BE2C (cell line): ENCODE data around the gene F11R.

Source experiments
- DNase-seq: peaks from one replicate; pipeline ENCODE4 v3.0.0-alpha.2; 2020
- H3K27me3 ChIP-seq: fragments of 250-450 bp; sonication (Bioruptor Pico); 2 replicates; pipeline ENCODE4 v1.5.1; 2020; ENCODE audit warnings: mild to moderate bottlenecking
- H3K36me3 ChIP-seq: fragments of 250-450 bp; sonication (Bioruptor Pico); 2 replicates; pipeline ENCODE4 v1.5.1; 2020; ENCODE audit warnings: mild to moderate bottlenecking
- H3K4me1 ChIP-seq: fragments of 250-450 bp; sonication (Bioruptor Pico); 2 replicates; pipeline ENCODE4 v1.5.1; 2020
- H3K4me3 ChIP-seq: 2 replicates; pipeline ENCODE4 v1.5.1; 2011; ENCODE audit warnings: low read depth, low read length
- H3K9me3 ChIP-seq: fragments of 250-450 bp; sonication (Bioruptor Pico); 2 replicates; pipeline ENCODE4 v1.5.1; 2020
- CTCF ChIP-seq: IDR thresholded peaks from 2 replicates; pipeline ENCODE4 v1.5.1; 2012; ENCODE audit warnings: mild to moderate bottlenecking, low read depth, low read length

F11R gene

GRCh38 chr1:161061419-161061818 is 40.5 kb upstream of the F11R start:
- Histone ChIP-seq H3K36me3 (no peaks in the 10 kb centered on the region), H3K27me3 (peaks cover 17% of the 10 kb centered on the region), H3K4me3 (no peak overlapping the region), H3K9me3 (no peaks in the 10 kb centered on the region), H3K4me1 (no peaks in the 10 kb centered on the region)
- no peak for TF ChIP-seq CTCF
- DNase-seq = no peak

- Histone ChIP-seq H3K27me3 (peaks cover 18% of the 10 kb centered on the region), H3K4me1 (no peaks in the 10 kb centered on the region), H3K4me3 (no peak overlapping the region), H3K9me3 (no peaks in the 10 kb centered on the region), H3K36me3 (no peaks in the 10 kb centered on the region)
- DNase-seq = no peak
- no peak for TF ChIP-seq CTCF
Measured at GRCh38 chr1:161059293-161059692, 38.3 kb upstream of the F11R start.

GRCh38 chr1:161054805-161055204 is 33.9 kb upstream of the F11R start:
- no peaks in the 10 kb centered on the region for H3K9me3 ChIP-seq
- TF ChIP-seq CTCF = no peak

GRCh38 chr1:161054232-161054631 is 33.3 kb upstream of the F11R start:
- no peaks in the 10 kb centered on the region; the same call in 1 of the 2 replicates for H3K9me3 ChIP-seq
- H3K4me3 ChIP-seq = no peak overlapping the region
- DNase-seq = no peak
- peaks cover 7% of the 10 kb centered on the region for H3K27me3 ChIP-seq
- no peak for TF ChIP-seq CTCF
- no peaks in the 10 kb centered on the region for H3K4me1 ChIP-seq
- no peaks in the 10 kb centered on the region for H3K36me3 ChIP-seq

More at GRCh38 chr1:161054805-161055204, 33.9 kb upstream of the F11R start:
- H3K4me1 ChIP-seq = no peaks in the 10 kb centered on the region
- DNase-seq = no peak
- H3K4me3 ChIP-seq = no peak overlapping the region
- no peaks in the 10 kb centered on the region for H3K36me3 ChIP-seq
- H3K27me3 ChIP-seq = peaks cover 7% of the 10 kb centered on the region

GRCh38 chr1:161052899-161053298 is 31.9 kb upstream of the F11R start:
- Histone ChIP-seq H3K4me1 (no peaks in the 10 kb centered on the region), H3K36me3 (no peaks in the 10 kb centered on the region), H3K27me3 (peaks cover 7% of the 10 kb centered on the region), H3K4me3 (no peak overlapping the region), H3K9me3 (no peaks in the 10 kb centered on the region; the same call in 1 of the 2 replicates)
- no peak for TF ChIP-seq CTCF
- no peak for DNase-seq

GRCh38 chr1:161051219-161051618 is 30.3 kb upstream of the F11R start:
- Histone ChIP-seq H3K4me3 (no peak overlapping the region), H3K36me3 (no peaks in the 10 kb centered on the region), H3K9me3 (no peaks in the 10 kb centered on the region; the same call in 1 of the 2 replicates), H3K27me3 (peaks cover 2% of the 10 kb centered on the region), H3K4me1 (no peaks in the 10 kb centered on the region)
- no peak for TF ChIP-seq CTCF
- DNase-seq = no peak
